ENCODE data around the gene NCAPH2.

Gene NCAPH2

GRCh38 chr22:50525104-50525857, 17.3 kb downstream of the NCAPH2 start, which contains the start of gene SCO2:
SCO2 (minus strand) TSS chr22:50525598; CDS start chr22:50524411, 1,187 bp downstream.
- TF ChIP-seq CTCF (IDR thresholded peaks at IDR 0.05; ENCODE audit: low read depth, low read length), result peak; percentile 54
- peak within 1 kb of the TSS; percentile 74 for H3K4me3 ChIP-seq (ENCODE audit: low read depth, low read length)

GRCh38 chr22:50525858-50526107, 17.8 kb downstream of the NCAPH2 start:
- TF ChIP-seq CTCF (IDR thresholded peaks at IDR 0.05; ENCODE audit: low read depth, low read length), result no peak
- peak overlapping the region; percentile 74 for H3K4me3 ChIP-seq (ENCODE audit: low read depth, low read length)

GRCh38 chr22:50526108-50526833, 18.2 kb downstream of the NCAPH2 start:
- TF ChIP-seq CTCF (IDR thresholded peaks at IDR 0.05; ENCODE audit: low read depth, low read length), result peak; percentile 48

GRCh38 chr22:50526834-50527801, 19.1 kb downstream of the NCAPH2 start:
- TF ChIP-seq CTCF (IDR thresholded peaks at IDR 0.05; ENCODE audit: low read depth, low read length), result no peak
- peak overlapping the region; percentile 74 for H3K4me3 ChIP-seq (ENCODE audit: low read depth, low read length)

More at GRCh38 chr22:50526108-50526833, 18.2 kb downstream of the NCAPH2 start:
- H3K4me3 ChIP-seq (ENCODE audit: low read depth, low read length), result peak overlapping the region; percentile 74

- TF ChIP-seq CTCF (IDR thresholded peaks at IDR 0.05; ENCODE audit: low read depth, low read length), result no peak
- H3K4me3 ChIP-seq (ENCODE audit: low read depth, low read length), result no peak overlapping the region
These were observed 20.1 kb downstream of the NCAPH2 start for GRCh38 chr22:50527921-50528681.

GRCh38 chr22:50528682-50529415, 20.8 kb downstream of the NCAPH2 start:
- no peak for TF ChIP-seq CTCF (IDR thresholded peaks at IDR 0.05; ENCODE audit: low read depth, low read length)
- no peak overlapping the region for H3K4me3 ChIP-seq (ENCODE audit: low read depth, low read length)
